CD4-positive, alpha-beta T cell treated with Interleukin-1 beta for 1 hour (primary cell): ENCODE data around the gene SNRPA.
"Not testable (repeated sequence)": the region's sequence is repeated elsewhere in the genome, so short reads cannot be mapped to it uniquely, and the experiment has no call there.

Experiments
- DNase-seq, 2 donors: peaks; one replicate each; pipeline ENCODE4 v3.0.0-alpha.2; 2020 to 2022

Gene SNRPA

GRCh38 chr19:40747536-40747935 lies 3.5 kb upstream of the SNRPA start:
- DNase-seq, result no peak

GRCh38 chr19:40750058-40750873 lies 737 bp upstream of the SNRPA start, which contains the start of gene ACTMAP:
TSS of gene ACTMAP (minus strand) at chr19:40750477. CDS start at chr19:40749803, 674 bp downstream.
- peak; percentile 100 for DNase-seq

- no peak for DNase-seq
Observed at GRCh38 chr19:40752257-40752781, 1.3 kb downstream of the SNRPA start.

- peak; percentile 30 to 34 for DNase-seq
Observed at GRCh38 chr19:40754611-40755247, 3.7 kb downstream of the SNRPA start.

GRCh38 chr19:40755248-40755624 lies 4.2 kb downstream of the SNRPA start:
- DNase-seq, result no peak

- no peak for DNase-seq
Observed at GRCh38 chr19:40755791-40756190, 4.8 kb downstream of the SNRPA start.

- DNase-seq, result peak in 1 of 2 donors; percentile 19
Observed at GRCh38 chr19:40756502-40757110, 5.6 kb downstream of the SNRPA start.

- no peak for DNase-seq
Observed at GRCh38 chr19:40758491-40758890, 7.5 kb downstream of the SNRPA start.

GRCh38 chr19:40759352-40759751 lies 8.3 kb downstream of the SNRPA start:
- DNase-seq, result no peak

- DNase-seq, result no peak
Observed at GRCh38 chr19:40762754-40763470, 11.9 kb downstream of the SNRPA start.

- no peak for DNase-seq
Observed at GRCh38 chr19:40763526-40763925, 12.5 kb downstream of the SNRPA start.

- DNase-seq, result no peak
Observed at GRCh38 chr19:40763963-40764362, 13.0 kb downstream of the SNRPA start.

GRCh38 chr19:40766385-40766784 lies 15.4 kb downstream of the SNRPA start:
- not testable (repeated sequence) for DNase-seq

- DNase-seq, result no peak
Observed at GRCh38 chr19:40768869-40769268, 17.9 kb downstream of the SNRPA start.

- peak; percentile 15 to 51 for DNase-seq
Observed at GRCh38 chr19:40771101-40771862, 20.3 kb downstream of the SNRPA start.

GRCh38 chr19:40774916-40775631 lies 24.1 kb downstream of the SNRPA start, which contains the start of gene MIA:
TSS of gene MIA (plus strand) at chr19:40775521. CDS start at chr19:40775543, 22 bp downstream.
- no peak for DNase-seq

- DNase-seq, result no peak
Observed at GRCh38 chr19:40775632-40776022, 24.6 kb downstream of the SNRPA start.

GRCh38 chr19:40776364-40776763 lies 25.4 kb downstream of the SNRPA start:
- no peak for DNase-seq

GRCh38 chr19:40776932-40777644 lies 26.1 kb downstream of the SNRPA start:
- peak; percentile 93 to 94 for DNase-seq

- no peak for DNase-seq
Observed at GRCh38 chr19:40777645-40777936, 26.6 kb downstream of the SNRPA start.
